GM18499 (cell line): Measurements from ENCODE around the gene OPN4.
"Not testable (repeated sequence)": the region's sequence is repeated elsewhere in the genome, so short reads cannot be mapped to it uniquely, and the experiment has no call there.

Experiments
- ATAC-seq: cut with Tn5 transposase; IDR thresholded peaks from one replicate; pipeline ENCODE4 v1.9.1; 2021; ENCODE audit warnings: moderate number of reproducible peaks; ENCODE audit not compliant: insufficient read depth, unreplicated experiment

The OPN4 gene

GRCh38 chr10:86654411-86655172, at the start of gene OPN4:
Gene OPN4 (plus strand): TSS chr10:86654547. CDS start chr10:86654784, 237 bp downstream.
- ATAC-seq: no peak

- no peak for ATAC-seq
These were observed 46.7 kb upstream of the OPN4 start for GRCh38 chr10:86607674-86608073.

DNA sequence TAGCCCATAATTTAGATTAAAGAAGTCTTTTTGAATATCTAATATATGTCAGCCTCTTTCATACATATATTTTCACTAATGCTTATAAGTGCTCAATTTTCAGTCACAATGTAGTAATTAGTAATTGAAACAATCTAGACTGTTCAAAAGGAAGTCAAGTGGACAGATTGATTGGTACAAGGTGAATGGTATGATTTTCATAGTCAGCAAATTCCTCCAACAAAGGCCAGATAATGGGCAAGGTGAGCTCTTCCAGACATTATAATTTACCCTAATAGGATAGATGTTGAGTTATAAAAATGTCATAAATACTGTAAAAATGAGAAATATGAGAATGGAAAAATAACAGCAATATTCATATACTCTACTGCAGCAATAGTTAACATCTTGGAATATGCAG, 44.4 kb upstream of the OPN4 start:
- ATAC-seq: no peak

GRCh38 chr10:86611386-86611785, 43.0 kb upstream of the OPN4 start:
- ATAC-seq: no peak

DNA sequence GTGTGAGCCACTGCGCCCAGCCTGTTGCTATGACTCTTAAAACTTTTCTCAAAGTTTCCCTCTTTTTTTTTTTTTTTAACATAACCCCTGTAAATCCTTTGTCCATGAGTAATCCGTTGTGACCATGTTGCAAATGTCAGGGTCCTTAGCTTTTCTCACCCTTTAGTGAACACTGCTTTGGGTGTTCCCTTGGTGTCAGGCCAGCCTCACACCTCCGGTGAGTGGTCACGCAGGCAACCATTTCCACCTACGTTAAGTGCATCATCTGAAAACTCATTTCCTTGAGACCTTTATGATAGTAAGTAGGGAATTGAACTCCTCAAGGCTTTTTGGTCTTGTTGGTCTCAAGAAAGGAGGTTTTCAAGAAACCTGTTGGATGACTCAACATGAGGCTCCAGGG, 41.3 kb upstream of the OPN4 start:
- no peak for ATAC-seq

GRCh38 chr10:86613905-86614304, 40.4 kb upstream of the OPN4 start:
- ATAC-seq: no peak

DNA sequence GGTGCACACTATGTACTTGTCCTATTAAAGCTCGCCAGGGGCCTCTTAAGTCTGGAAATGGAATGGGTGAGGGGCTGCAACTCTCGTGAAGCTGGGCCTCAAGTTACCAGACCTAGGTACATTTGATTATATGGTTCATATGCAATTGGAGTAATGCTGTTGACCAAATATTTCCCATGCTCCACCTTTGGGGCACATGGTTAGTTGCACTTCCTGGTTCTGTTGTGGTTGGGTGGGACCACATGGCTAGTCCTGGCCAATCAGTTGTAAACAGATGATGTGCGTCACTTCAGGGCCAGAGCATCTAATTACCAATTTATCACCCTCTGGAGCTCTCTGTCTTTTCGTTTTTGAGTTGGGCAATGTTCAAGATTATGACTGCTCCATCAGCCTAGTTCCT, 39.5 kb upstream of the OPN4 start:
- no peak for ATAC-seq

- ATAC-seq: not testable (repeated sequence)
These were observed 37.1 kb upstream of the OPN4 start for GRCh38 chr10:86617278-86617677.

- no peak for ATAC-seq
These were observed 26.0 kb upstream of the OPN4 start for GRCh38 chr10:86628311-86628710.

- ATAC-seq: no peak
These were observed 24.3 kb upstream of the OPN4 start for GRCh38 chr10:86630079-86630478.

GRCh38 chr10:86632009-86632800, 22.1 kb upstream of the OPN4 start:
- ATAC-seq: no peak

GRCh38 chr10:86632951-86633350, 21.4 kb upstream of the OPN4 start:
- ATAC-seq: no peak

DNA sequence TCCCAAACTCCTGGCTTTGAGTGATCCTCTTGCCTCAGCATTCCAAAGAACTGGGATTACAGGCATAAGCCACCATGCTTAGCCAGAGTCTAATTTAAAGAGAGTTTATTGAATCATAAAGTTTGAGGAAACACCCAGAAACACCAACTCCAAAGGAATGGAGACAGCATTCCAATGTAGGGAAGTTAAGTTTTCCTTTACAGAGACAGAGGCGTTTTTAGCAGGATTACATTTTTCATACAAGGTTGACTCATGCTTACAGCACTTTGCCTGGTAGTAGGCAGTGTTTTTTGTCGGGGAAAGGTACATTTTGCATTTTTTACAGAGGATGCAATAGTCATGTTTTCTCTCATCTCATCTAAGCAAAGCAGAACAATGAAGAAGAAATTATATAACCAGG, 18.9 kb upstream of the OPN4 start:
- ATAC-seq: no peak

GRCh38 chr10:86636311-86636710, 18.0 kb upstream of the OPN4 start:
- no peak for ATAC-seq

DNA sequence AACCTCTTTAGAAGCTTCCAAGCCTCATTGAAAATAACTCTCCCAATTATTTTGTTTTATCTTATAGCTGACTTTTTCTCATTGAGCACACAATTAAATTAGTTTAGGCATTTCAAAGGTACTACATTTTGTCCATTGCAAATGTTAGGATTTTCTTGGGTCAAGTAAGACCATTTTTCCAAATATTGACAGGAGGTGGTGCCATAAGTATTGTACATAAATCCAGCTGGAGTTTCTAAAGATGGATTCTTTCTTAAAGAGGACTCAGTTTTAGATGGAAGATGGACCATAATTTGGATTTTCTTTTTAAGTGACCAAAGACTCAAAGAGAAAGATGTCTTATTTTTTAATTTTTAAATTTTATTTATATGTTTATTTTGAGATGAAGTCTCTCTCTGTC, 12.3 kb upstream of the OPN4 start:
- ATAC-seq: no peak

GRCh38 chr10:86642499-86642898, 11.8 kb upstream of the OPN4 start:
- no peak for ATAC-seq

GRCh38 chr10:86644152-86644793, 10.1 kb upstream of the OPN4 start:
- no peak for ATAC-seq

DNA sequence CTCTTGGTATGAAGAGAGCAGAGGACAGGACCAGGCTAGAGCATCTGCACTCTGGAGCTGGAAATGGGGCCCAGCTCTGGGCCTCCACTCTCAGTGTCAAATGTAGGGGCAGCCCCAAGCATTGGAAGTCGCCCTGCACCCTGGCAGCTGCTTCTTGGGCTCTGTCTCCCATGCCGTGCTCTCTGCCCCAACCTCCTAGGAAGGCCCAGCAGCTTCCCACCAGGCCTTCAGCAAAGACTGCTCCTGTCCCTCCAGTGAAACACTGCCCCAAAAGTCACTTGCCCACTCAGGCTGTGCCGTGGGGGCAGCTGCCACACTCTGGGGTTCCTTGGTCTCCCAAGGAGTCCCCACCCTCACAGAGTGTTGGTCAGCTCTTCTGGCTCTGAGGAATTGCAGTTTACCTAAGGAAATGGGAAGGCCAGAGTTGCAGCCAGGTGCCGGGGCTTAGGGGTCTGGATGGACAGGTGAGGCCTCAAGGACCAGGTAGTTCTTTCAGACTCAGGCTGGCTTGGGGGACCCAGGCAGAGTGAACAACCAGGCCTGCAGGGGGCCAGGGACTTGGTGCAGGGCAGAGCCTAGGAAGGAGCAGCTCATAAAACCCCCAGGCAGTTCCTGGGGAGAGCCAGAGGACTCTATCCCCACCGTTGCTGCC, 9.4 kb upstream of the OPN4 start:
- no peak for ATAC-seq

DNA sequence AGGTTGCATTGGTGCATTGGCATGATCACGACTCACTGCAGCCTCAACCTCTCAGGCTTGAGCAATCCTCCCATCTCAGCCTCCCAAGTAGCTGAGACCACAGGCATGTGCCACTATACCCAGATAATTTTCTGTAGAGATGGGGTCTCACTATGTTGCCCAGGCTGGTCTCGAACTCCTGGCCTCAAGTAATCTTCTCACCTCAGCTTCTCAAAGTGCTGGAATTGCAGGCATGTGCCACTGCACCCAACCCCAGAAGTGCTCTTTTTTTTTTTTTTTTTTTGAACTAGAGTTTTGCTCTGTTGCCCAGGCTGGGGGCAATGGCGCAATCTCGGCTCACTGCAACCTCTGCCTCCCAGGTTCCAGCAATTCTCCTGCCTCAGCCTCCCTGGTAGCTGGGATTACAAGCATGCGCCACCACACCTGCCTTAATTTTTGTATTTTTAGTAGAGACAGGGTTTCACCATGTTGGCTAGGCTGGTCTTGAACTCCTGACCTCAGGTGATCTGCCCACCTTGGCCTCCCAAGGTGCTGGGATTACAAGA, 8.7 kb upstream of the OPN4 start:
- not testable (repeated sequence) for ATAC-seq

- ATAC-seq: no peak
These were observed 7.8 kb upstream of the OPN4 start for GRCh38 chr10:86646532-86646931.
